ENCODE measurements around the gene ADCY5.

The ADCY5 gene

GRCh38 chr3:123301331-123302184 is 147.3 kb downstream of the ADCY5 start:
- no peak for DNase-seq (ENCODE audit: low spot score)

DNA sequence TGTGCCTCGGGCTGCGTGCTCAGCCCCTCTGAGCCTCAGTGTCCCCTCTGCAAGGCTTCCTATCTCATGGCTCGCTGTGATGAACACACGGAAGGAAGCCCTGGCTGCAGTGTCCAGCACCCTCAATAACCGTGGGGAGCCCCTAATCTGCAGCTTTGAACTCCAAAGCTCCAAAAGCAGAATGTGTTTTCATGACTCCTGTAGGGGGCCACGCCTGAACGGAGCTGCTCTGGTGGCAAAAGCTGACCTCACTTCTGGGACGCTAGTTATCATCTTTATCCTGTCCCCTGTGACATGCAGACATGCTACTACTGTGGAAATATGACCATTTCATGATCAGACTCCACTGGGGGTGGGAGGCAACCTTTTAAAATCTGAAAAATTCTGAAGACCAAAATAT is 148.3 kb downstream of the ADCY5 start:
- DNase-seq (ENCODE audit: low spot score): no peak

GRCh38 chr3:123300056-123300455 is 148.8 kb downstream of the ADCY5 start:
- DNase-seq (ENCODE audit: low spot score): no peak

DNA sequence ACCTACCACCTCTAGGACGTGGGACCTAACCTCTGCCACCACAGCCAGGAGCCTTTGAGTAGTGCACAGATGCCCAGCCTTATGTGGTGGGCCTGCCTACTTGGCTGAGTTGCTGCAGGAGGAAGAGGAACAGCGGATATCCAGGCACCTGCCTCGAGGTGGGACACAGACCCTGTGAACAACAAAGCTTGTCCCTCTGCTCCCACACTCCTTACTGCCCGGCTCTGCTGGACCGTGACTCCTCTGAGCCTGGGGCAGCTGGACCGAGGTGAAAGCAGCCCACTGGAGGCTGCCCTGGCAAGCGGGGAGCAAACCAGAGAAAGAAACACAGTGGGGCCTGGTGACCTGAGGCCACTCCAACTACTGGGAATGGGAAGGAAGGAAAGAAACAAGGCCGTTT is 149.3 kb downstream of the ADCY5 start:
- no peak for DNase-seq (ENCODE audit: low spot score)

DNA sequence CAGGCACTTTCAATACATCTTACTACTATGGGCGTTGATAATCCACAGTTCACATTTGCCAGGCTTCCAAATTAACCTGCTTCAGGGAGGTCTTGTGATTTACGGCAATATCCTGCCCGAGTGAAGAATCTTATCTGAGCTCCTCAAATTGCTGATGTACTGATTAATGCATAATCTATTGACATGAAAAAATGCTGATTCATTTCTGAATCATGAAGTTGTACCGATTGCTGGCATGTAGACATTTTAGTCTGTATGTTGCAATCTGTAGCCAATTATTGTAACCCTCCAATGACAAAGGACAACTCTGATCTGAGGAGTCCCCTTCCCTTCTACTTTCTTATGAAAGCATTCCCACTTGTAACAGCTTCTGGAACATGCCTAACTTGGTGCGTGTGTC is 150.0 kb downstream of the ADCY5 start:
- DNase-seq (ENCODE audit: low spot score): no peak

DNA sequence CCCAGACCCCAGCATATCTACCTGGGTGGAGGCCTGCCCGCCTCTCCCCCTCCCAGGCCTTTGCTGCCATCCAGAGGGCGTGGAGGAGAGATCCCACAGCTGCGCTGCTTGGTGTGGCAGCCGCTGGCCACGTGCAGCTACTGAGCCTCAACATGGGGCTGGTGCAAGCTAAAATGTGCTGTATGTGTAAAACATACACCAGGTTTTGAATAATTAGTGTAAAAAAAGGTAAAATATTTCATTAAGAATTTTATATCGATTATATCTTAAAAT is 151.3 kb downstream of the ADCY5 start:
- no peak for DNase-seq (ENCODE audit: low spot score)

GRCh38 chr3:123296836-123297626 is 151.9 kb downstream of the ADCY5 start:
- no peak for DNase-seq (ENCODE audit: low spot score)

DNA sequence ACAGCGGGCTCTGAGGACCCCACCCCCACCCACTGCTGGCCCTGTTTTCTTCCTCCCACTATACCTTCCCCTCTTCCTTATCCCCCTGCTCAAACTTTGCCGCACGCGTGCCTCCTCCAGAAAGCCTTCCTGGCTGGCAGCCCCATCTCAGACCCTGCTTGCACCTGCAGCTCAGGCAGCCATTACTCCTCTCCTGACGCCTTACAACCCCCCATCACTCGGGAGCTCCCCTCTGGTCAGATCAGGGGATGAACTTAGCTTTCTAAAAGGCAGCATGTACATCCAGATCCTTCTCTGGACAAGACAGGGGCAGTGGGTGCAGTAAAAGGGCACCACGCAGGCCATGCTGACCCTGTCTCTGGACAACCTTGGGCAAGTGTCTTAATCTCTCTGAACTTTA is 152.6 kb downstream of the ADCY5 start:
- no peak for DNase-seq (ENCODE audit: low spot score)

- DNase-seq (ENCODE audit: low spot score): no peak
These were observed 153.0 kb downstream of the ADCY5 start for GRCh38 chr3:123295901-123296250.

- no peak for DNase-seq (ENCODE audit: low spot score)
These were observed 153.6 kb downstream of the ADCY5 start for GRCh38 chr3:123295171-123295900.

GRCh38 chr3:123294296-123294938 is 154.5 kb downstream of the ADCY5 start:
- DNase-seq (ENCODE audit: low spot score): no peak

DNA sequence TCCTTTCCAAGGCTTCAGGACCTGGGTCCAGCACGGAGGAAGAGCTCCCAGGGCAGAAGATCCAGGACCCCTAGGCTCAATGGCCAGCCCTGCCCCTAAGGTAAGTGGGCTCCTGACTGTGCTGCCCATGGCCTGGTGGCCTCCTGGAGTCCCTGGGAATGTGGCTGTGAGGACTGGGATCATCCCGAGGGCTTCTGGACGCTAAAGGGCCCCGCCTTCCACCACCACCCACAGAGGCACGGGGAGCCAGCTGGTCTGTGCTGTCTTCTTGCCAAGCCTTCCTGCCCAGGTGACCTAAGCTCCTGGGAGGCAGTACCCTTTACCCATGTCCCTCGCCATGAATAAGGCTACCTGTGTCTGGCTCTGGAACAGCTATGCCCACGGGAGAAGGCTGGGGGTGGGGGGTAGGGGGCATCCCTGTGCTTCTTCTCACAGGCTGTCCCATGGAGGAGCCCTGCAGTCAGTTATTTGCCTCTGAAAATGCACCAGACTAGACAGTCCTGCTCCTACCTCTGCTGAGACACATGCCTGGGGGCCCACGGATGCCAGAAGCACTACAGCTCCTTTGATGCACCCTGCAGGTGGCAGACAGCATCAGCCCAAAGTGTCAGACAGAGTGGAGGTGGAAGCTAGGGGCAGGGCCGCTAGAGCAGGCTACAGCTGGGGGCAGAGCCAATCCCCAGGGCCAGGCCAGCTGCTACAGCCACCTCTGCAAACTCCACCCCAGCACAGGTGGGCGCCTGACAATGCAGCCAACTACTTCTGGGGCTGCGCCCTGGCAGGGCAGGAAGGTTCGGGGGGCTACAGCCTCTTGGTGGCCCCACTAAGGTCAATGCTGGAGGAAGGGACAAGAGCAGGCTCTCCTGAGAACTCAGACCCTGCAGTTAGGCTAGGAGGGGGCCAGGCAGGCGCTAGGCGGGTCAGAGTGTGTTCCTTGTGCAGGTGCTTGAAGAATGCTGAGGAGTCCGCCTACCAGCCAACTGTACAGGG is 156.3 kb downstream of the ADCY5 start:
- DNase-seq (ENCODE audit: low spot score): no peak

- DNase-seq (ENCODE audit: low spot score): no peak
These were observed 157.5 kb downstream of the ADCY5 start for GRCh38 chr3:123291404-123291803.

DNA sequence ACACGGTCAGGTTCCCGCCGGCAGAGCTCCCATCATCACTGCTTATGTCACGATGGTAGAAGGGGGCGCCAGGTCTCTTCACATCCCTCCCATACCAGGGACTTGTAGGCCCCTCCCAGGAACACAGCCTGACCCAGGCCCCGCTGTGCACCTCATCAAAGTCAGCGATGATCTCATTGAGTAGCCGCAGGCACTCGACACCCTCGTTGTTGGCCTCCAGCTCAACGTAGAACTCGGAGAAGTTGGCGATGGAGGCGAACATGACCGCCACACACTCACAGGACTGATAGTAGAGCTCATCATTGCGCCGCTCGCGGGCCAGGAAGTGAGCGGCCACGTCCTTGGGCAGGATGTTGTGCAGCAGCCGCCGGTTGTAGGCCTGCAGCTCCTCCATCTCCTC is 157.9 kb downstream of the ADCY5 start:
- no peak for DNase-seq (ENCODE audit: low spot score)

DNA sequence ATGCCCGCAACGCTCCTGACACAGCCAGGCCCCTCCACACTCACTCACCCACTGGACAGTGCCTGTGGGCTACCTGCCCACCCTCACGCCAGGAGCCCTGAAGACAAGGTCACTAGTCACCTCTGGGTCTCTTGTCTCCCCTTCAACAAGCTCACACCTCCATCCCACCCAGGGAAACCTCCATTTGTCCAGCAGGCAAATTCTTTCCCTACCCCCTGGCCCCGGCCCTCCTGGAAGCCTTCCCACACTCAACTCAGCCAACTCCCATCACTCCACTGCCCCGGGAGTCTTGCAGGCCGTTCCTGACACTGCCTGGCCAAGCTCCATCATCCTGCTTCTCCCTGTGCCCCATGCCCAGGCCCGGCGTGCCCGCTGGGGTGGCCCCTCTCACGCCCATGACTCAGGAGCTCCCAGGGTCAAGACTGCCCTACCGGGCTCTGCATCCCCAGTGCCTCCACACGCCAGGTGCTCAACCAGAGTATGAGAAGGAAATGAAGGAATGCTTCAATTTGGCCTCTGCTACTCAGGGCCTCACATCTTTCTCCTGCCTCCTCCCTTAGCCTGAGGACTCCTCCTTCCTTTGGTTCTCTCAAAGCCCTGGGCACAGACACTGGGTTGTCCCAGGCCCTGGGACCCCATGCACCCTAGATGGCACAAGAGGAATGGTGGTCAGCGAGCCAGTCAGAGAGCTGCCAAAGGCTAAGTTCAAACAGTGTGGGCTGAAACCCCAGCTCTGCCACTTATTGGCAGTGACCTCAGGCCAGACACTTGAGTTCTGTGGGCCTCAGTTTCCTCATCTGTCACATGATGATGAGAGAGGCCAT is 158.6 kb downstream of the ADCY5 start:
- DNase-seq (ENCODE audit: low spot score): no peak

- DNase-seq (ENCODE audit: low spot score): no peak
These were observed 159.3 kb downstream of the ADCY5 start for GRCh38 chr3:123289391-123290106.

DNA sequence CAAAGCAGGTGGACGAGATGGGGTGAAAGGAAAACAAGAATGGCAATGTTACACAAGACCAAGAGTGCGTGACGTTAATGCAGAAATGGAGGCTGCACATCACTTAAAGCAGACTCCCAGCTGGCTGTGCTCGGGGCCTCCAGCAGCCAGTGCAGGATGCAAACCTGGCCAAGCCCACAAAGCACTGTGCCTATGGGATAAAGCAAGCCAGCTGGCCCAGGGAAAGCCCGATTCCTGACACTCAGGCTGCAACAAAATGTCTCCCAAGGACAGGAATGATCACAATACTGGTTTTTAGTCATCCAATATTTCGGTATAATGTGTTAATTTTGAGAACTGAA is 161.0 kb downstream of the ADCY5 start:
- no peak for DNase-seq (ENCODE audit: low spot score)

- DNase-seq (ENCODE audit: low spot score): no peak
These were observed 161.6 kb downstream of the ADCY5 start for GRCh38 chr3:123287051-123287961.
